Karpas-422 (cell line): ENCODE data around the gene DVL1. TPM values are rescaled to one million over a fixed set of nuclear protein-coding genes. Genes with fewer than 3 reads are reported as not detected.
A peak's percentile ranks its signal among the peaks of the same experiment; 100 is the strongest.

Experiments
- DNase-seq: peaks from one replicate; pipeline ENCODE4 v3.0.0-alpha.2; 2015
- H2AFZ ChIP-seq: fragments of 200-600 bp; sonication (generic); 2 replicates; pipeline ENCODE4 v1.6.1; 2014; ENCODE audit warnings: antibody characterized with exemption, low read length, mixed read lengths
- H3K27ac ChIP-seq: fragments of 200-600 bp; sonication (generic); 2 replicates; pipeline ENCODE4 v1.5.1; 2014; ENCODE audit warnings: mild to moderate bottlenecking, low read length, moderate library complexity
- H3K27me3 ChIP-seq: fragments of 200-600 bp; sonication (generic); 2 replicates; pipeline ENCODE4 v1.6.1; 2014; ENCODE audit warnings: low read length, mixed read lengths
- H3K36me3 ChIP-seq: fragments of 200-600 bp; sonication (generic); 2 replicates; pipeline ENCODE4 v1.6.1; 2014; ENCODE audit warnings: low read length, mixed read lengths; ENCODE audit not compliant: insufficient read depth
- H3K4me1 ChIP-seq: fragments of 200-600 bp; sonication (generic); 2 replicates; pipeline ENCODE4 v1.6.1; 2014; ENCODE audit warnings: mild to moderate bottlenecking, low read length, mixed read lengths
- H3K4me2 ChIP-seq: fragments of 200-600 bp; sonication (generic); 2 replicates; pipeline ENCODE4 v1.6.1; 2014; ENCODE audit warnings: low read length, low read depth, mild to moderate bottlenecking; ENCODE audit not compliant: poor library complexity, severe bottlenecking
- H3K4me3 ChIP-seq: fragments of 200-600 bp; sonication (generic); 2 replicates; pipeline ENCODE4 v1.5.1; 2014; ENCODE audit warnings: mild to moderate bottlenecking, antibody characterized with exemption, low read length, mixed read lengths
- H3K79me2 ChIP-seq: fragments of 200-600 bp; sonication (generic); 2 replicates; pipeline ENCODE4 v1.6.1; 2014; ENCODE audit warnings: mild to moderate bottlenecking, low read length, mixed read lengths
- H3K9ac ChIP-seq: fragments of 200-600 bp; sonication (generic); 2 replicates; pipeline ENCODE4 v1.6.0; 2014; ENCODE audit warnings: low read length
- H3K9me2 ChIP-seq: fragments of 200-600 bp; sonication (generic), shearing (Covaris generic); replicated peaks from 2 replicates; pipeline ENCODE4 v1.6.0; 2014; ENCODE audit warnings: mild to moderate bottlenecking, low read length, moderate library complexity; ENCODE audit not compliant: insufficient read depth
- H3K9me3 ChIP-seq: fragments of 300-700, 200-600 bp; sonication (generic); 2 replicates; pipeline ENCODE4 v1.6.1; 2014; ENCODE audit warnings: low read length, mixed read lengths
- H4K20me1 ChIP-seq: fragments of 200-600 bp; sonication (generic); 2 replicates; pipeline ENCODE4 v1.6.1; 2014; ENCODE audit warnings: mild to moderate bottlenecking, antibody characterized with exemption, low read length, low read depth; ENCODE audit not compliant: insufficient read depth
- total RNA-seq: library from RNA; depleted of rRNA; stranded (reverse); fragments of >200 nt; shearing (Covaris generic); gene quantifications from 2 replicates; pipeline ENCODE4 v1.2.3, GENCODE V29; 2014; ENCODE audit warnings: low replicate concordance

The DVL1 gene
- total RNA-seq, 1 experiment from 2014 or later: 36.0 TPM

DNA sequence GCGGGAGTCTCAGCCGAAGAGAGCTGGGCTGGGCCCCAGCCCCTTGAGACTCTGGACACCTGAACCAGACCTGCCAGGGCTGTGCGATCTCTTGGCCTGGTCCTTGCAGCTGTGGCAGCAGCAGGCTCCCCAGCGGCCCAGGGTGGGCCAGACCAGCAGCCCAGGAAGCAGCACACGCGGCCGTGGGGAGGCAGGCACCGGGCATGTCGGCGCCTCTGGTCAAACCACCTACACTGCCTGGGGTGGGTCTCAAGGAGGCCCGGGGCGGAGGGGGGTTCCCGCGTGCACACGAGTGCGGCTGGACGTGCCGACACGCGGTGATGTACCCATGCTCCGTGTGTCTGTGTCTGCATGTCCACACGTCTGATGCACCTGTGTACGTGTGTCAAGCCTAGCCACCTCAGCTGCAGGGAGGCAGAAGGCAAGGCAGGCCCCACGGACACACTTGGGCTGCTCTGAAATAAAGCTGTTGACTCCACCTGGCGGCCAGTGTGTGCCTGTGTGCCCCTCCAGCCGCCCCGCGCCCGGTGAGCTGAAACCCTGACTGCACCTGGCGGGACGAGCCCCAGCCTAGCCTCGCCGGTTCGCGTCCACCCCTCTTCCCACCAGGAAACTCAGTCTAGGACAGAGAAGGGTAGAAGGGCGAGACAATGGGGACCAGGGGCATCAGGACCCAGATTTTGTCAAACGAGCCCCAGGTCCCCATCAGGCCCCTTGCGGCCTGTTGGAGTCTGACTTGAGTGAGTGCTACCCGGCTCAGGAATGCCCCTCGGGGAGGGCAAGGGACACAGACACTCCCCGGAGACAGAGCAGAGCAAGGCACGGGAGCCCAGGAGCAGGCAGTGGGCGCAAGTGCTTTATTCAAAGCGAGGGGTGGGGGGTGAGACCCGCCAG is 57.4 kb downstream of the DVL1 start:
- Histone ChIP-seq H3K4me3 (no peak overlapping the region), H3K4me1 (no peaks in the 10 kb centered on the region), H3K27ac (no peak overlapping the region), H3K9ac (no peak overlapping the region), H3K36me3 (no peaks in the 10 kb centered on the region), H3K9me2 (no peaks in the 10 kb centered on the region), H3K27me3 (no peaks in the 10 kb centered on the region), H3K4me2 (no peak overlapping the region), H4K20me1 (no peaks in the 10 kb centered on the region), H3K79me2 (no peaks in the 10 kb centered on the region), H3K9me3 (peaks cover 4% of the 10 kb centered on the region; the same call in 1 of the 2 replicates), H2AFZ (no peak overlapping the region)
- peak; percentile 91 for DNase-seq

DNA sequence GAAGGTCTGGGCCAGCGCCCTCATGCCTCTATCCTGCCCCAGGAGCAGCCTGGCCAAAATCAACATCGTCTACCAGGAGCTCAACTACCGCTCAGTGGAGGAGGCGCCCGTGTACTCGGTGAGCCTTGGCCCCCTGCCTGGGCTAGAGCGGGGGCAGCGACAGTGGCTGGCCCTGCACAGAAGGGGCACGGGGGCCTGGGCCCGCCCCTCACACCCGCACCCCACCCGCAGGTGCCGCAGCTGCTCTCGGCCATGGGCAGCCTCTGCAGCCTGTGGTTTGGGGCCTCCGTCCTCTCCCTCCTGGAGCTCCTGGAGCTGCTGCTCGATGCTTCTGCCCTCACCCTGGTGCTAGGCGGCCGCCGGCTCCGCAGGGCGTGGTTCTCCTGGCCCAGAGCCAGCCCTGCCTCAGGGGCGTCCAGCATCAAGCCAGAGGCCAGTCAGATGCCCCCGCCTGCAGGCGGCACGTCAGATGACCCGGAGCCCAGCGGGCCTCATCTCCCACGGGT is 58.1 kb downstream of the DVL1 start:
- H2AFZ ChIP-seq: no peak overlapping the region
- no peaks in the 10 kb centered on the region for H3K79me2 ChIP-seq
- H3K36me3 ChIP-seq: no peaks in the 10 kb centered on the region
- H3K4me3 ChIP-seq: no peak overlapping the region
- no peaks in the 10 kb centered on the region for H3K9me2 ChIP-seq
- no peak overlapping the region for H3K9ac ChIP-seq
- no peak overlapping the region for H3K4me2 ChIP-seq
- H3K9me3 ChIP-seq: peaks cover 4% of the 10 kb centered on the region; the same call in 1 of the 2 replicates
- no peaks in the 10 kb centered on the region for H3K27me3 ChIP-seq
- H3K4me1 ChIP-seq: no peaks in the 10 kb centered on the region
- no peak for DNase-seq
- no peak overlapping the region for H3K27ac ChIP-seq
- H4K20me1 ChIP-seq: no peaks in the 10 kb centered on the region

- no peak overlapping the region for H3K9ac ChIP-seq
Measured at GRCh38 chr1:1290238-1290731, 58.9 kb downstream of the DVL1 start.

DNA sequence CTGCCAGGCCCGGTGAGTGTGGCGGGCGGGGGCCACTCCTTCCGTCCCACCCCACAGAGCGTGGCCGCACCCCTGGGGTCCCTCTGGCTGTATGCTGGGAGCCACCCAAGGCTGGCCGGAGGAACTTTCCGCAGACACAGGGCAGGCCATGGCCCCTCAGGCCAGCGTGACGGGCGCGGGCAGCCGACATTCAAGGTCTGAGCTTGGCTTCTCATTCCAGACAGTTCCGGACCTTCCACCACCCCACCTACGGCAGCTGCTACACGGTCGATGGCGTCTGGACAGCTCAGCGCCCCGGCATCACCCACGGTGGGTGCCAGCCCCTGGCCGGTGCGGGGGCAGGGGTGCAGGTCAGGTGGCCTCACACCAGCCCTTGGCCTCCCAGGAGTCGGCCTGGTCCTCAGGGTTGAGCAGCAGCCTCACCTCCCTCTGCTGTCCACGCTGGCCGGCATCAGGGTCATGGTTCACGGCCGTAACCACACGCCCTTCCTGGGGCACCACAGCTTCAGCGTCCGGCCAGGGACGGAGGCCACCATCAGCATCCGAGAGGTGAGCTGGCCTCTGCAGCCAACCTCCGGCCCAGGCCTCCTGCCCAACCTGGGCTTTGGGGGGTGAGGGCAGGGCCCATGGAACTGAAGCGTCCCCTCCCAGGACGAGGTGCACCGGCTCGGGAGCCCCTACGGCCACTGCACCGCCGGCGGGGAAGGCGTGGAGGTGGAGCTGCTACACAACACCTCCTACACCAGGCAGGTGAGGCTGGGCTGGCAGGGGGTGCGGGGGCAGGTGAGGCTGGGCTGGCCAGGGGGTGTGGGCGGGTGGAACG is 61.7 kb downstream of the DVL1 start:
- no peak overlapping the region for H3K9ac ChIP-seq
- H3K4me2 ChIP-seq: no peak overlapping the region

More at GRCh38 chr1:1290238-1290731, 58.9 kb downstream of the DVL1 start:
- H3K4me1 ChIP-seq: no peaks in the 10 kb centered on the region
- no peaks in the 10 kb centered on the region for H3K79me2 ChIP-seq
- H3K9me3 ChIP-seq: peaks cover 4% of the 10 kb centered on the region; the same call in 1 of the 2 replicates
- H3K27ac ChIP-seq: no peak overlapping the region
- H3K4me3 ChIP-seq: no peak overlapping the region
- H3K9me2 ChIP-seq: no peaks in the 10 kb centered on the region
- H3K36me3 ChIP-seq: no peaks in the 10 kb centered on the region
- DNase-seq: peak; percentile 71
- H4K20me1 ChIP-seq: no peaks in the 10 kb centered on the region
- no peak overlapping the region for H3K4me2 ChIP-seq
- H2AFZ ChIP-seq: no peak overlapping the region
- H3K27me3 ChIP-seq: no peaks in the 10 kb centered on the region

GRCh38 chr1:1286313-1287261 is 62.6 kb downstream of the DVL1 start:
- no peaks in the 10 kb centered on the region for H4K20me1 ChIP-seq
- H3K4me2 ChIP-seq: no peak overlapping the region
- H3K79me2 ChIP-seq: no peaks in the 10 kb centered on the region
- no peaks in the 10 kb centered on the region for H3K9me2 ChIP-seq
- H2AFZ ChIP-seq: no peak overlapping the region
- no peak for DNase-seq
- no peaks in the 10 kb centered on the region for H3K27me3 ChIP-seq
- no peaks in the 10 kb centered on the region for H3K36me3 ChIP-seq
- no peak overlapping the region for H3K27ac ChIP-seq
- no peak overlapping the region for H3K4me3 ChIP-seq
- peaks cover 3% of the 10 kb centered on the region for H3K4me1 ChIP-seq
- no peak overlapping the region for H3K9ac ChIP-seq
- H3K9me3 ChIP-seq: peaks cover 4% of the 10 kb centered on the region; the same call in 1 of the 2 replicates

More for the DNA sequence above, 61.7 kb downstream of the DVL1 start:
- H3K9me2 ChIP-seq: no peaks in the 10 kb centered on the region
- H3K27me3 ChIP-seq: no peaks in the 10 kb centered on the region
- no peak overlapping the region for H3K27ac ChIP-seq
- DNase-seq: no peak
- H3K4me3 ChIP-seq: no peak overlapping the region
- peaks cover 3% of the 10 kb centered on the region for H3K4me1 ChIP-seq
- no peak overlapping the region for H2AFZ ChIP-seq
- H3K9me3 ChIP-seq: peaks cover 4% of the 10 kb centered on the region; the same call in 1 of the 2 replicates
- no peaks in the 10 kb centered on the region for H3K36me3 ChIP-seq
- H3K79me2 ChIP-seq: no peaks in the 10 kb centered on the region
- H4K20me1 ChIP-seq: no peaks in the 10 kb centered on the region

DNA sequence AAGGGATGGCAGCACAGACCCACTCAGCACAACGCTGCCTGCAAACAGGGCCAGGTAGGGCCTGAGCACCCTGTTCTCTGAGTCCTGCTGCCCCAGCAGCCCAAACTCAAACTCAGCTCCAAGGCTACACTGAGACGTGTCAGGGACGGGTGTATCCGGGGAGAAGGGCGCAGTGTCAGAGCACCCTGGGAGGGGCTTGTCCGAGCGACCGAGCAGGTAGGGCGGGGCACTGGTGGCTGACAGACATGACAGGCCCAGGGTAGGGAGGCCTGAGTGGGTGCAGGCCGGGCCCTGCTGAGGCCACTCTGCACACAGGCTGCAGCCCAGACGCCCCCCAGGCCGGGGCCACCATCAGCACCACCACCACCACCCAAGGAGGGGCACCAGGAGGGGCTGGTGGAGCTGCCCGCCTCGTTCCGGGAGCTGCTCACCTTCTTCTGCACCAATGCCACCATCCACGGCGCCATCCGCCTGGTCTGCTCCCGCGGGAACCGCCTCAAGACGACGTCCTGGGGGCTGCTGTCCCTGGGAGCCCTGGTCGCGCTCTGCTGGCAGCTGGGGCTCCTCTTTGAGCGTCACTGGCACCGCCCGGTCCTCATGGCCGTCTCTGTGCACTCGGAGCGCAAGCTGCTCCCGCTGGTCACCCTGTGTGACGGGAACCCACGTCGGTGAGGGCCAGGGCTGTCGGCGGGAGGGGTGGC is 63.5 kb downstream of the DVL1 start:
- Histone ChIP-seq H3K9me3 (peaks cover 4% of the 10 kb centered on the region; the same call in 1 of the 2 replicates), H3K4me3 (no peak overlapping the region), H3K4me2 (no peak overlapping the region), H3K4me1 (peaks cover 3% of the 10 kb centered on the region), H4K20me1 (no peaks in the 10 kb centered on the region), H3K9me2 (no peaks in the 10 kb centered on the region), H3K27ac (no peak overlapping the region), H3K79me2 (no peaks in the 10 kb centered on the region), H3K36me3 (no peaks in the 10 kb centered on the region), H3K9ac (no peak overlapping the region), H3K27me3 (no peaks in the 10 kb centered on the region), H2AFZ (no peak overlapping the region)
- no peak for DNase-seq
